Activated CD8-positive, alpha-beta T cell treated with anti-CD3 and anti-CD28 coated beads for 36 hours (primary cell): Measurements from ENCODE around the gene LRRC43. TPM values are rescaled to one million over a fixed set of nuclear protein-coding genes. Genes with fewer than 3 reads are reported as not detected.

Experiments used
- ATAC-seq: fragments of 200-7000 bp; cut with Tn5 transposase; one replicate; pipeline ENCODE4 v1.10.0; 2021; ENCODE audit warnings: mild to moderate bottlenecking, moderate library complexity
- CTCF ChIA-PET: fragments of 350-600 bp; sonication (Branson Sonifier 250); formaldehyde crosslinking; loops from one replicate; lab custom pipeline; 2021; ENCODE audit warnings: antibody characterized with exemption; lab: Charles Lee
- POLR2A ChIA-PET: fragments of 350-600 bp; sonication (Branson Sonifier 250); formaldehyde crosslinking; loops from one replicate; lab custom pipeline; 2021; ENCODE audit warnings: antibody characterized with exemption; lab: Charles Lee
- DNase-seq: peaks from one replicate; pipeline ENCODE4 v3.0.0-alpha.2; 2020
- H3K27ac Mint-ChIP-seq: one replicate; pipeline ENCODE4 v1.8.0; 2021; ENCODE audit warnings: mild to moderate bottlenecking, mixed read lengths
- H3K27me3 Mint-ChIP-seq: one replicate; pipeline ENCODE4 v1.8.0; 2021; ENCODE audit warnings: mixed read lengths
- H3K36me3 Mint-ChIP-seq: one replicate; pipeline ENCODE4 v1.8.0; 2021; ENCODE audit warnings: low read depth, mixed read lengths
- H3K4me1 Mint-ChIP-seq: one replicate; pipeline ENCODE4 v1.8.0; 2021; ENCODE audit warnings: low read depth, mixed read lengths
- H3K4me3 Mint-ChIP-seq: one replicate; pipeline ENCODE4 v1.8.0; 2021; ENCODE audit warnings: mild to moderate bottlenecking, moderate library complexity, mixed read lengths
- H3K9me3 Mint-ChIP-seq: one replicate; pipeline ENCODE4 v1.8.0; 2021; ENCODE audit warnings: mixed read lengths
- CTCF ChIP-seq: fragments of 200-600 bp; IDR thresholded peaks from one replicate; pipeline ENCODE4 v1.8.0; 2022; ENCODE audit warnings: antibody characterized with exemption, mild to moderate bottlenecking
- intact Hi-C: fragments of 100-400 bp; cut with micrococcal nuclease; formaldehyde crosslinking; loops from one replicate; pipeline ENCODE4 v1.10.0; 2022
- total RNA-seq, 2 experiments: library from RNA; stranded (reverse); gene quantifications; one replicate each; pipeline ENCODE4 v1.2.3, GENCODE V29; 2021

LRRC43 gene
- total RNA-seq, 2 experiments from 2014 or later, result not detected

DNA sequence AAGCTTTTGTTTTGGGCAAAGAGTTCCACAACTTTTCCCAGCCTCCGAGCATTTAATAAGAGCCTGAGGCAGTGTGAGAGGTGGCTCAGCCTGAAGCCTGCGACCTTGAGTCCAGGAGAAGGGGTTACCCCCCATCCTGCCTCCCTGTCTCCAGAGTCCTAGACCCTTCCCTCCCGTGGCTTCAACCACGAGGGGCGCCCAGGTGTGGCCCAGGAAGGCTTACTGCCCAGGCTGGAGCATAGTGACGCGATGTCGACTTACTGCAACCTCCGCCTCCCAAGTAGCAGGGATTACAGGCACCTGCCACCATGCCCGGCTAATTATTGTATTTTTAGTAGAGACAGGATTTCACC lies 641 bp downstream of the LRRC43 start:
- H3K4me3 Mint-ChIP-seq, result peak overlapping the region; percentile 68
- DNase-seq, result no peak

DNA sequence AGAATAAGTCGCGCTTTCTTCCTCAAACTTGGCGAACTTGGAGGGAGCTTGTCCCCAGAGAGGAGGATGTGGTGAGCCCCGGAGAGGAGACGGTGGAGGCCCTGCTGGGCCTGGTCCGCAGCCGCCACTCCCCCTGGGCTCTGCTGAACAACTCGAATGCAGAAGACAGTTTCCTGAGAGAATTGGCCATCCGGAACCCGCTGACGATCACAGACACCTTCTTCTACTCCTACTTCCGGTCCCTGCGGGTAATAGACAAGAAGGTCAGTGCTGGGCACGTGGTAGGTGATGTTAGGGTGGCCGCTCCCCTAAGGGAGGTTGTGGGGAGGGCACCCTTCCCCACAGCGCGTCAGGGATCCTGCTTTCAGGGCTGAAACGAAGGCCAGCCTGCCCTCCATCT lies 1.6 kb downstream of the LRRC43 start:
- H3K36me3 Mint-ChIP-seq, result no peaks in the 10 kb centered on the region
- TF ChIP-seq CTCF, result no peak
- no peak overlapping the region for H3K27ac Mint-ChIP-seq
- intact Hi-C loops, result loop anchor here (10.0 kb wide), 1 partner anchor 50 kb away; no protein-coding TSS in a partner anchor
- peak overlapping the region; percentile 20 for H3K4me3 Mint-ChIP-seq
- CTCF ChIA-PET, result no interaction called here
- ATAC-seq (no peak), DNase-seq (peak; percentile 25)
- H3K9me3 Mint-ChIP-seq, result no peaks in the 10 kb centered on the region
- peaks cover 10% of the 10 kb centered on the region for H3K4me1 Mint-ChIP-seq
- POLR2A ChIA-PET, result interaction anchor here (1.4 kb wide), 1 partner anchor 11 kb away, joined by 5 read pairs; the partner anchor contains the start of gene IL31
- peaks cover 9% of the 10 kb centered on the region for H3K27me3 Mint-ChIP-seq

More for the DNA sequence above, 641 bp downstream of the LRRC43 start:
- Mint-ChIP-seq H3K9me3 (no peaks in the 10 kb centered on the region), H3K36me3 (no peaks in the 10 kb centered on the region), H3K27ac (no peak overlapping the region), H3K4me1 (peaks cover 10% of the 10 kb centered on the region), H3K27me3 (peaks cover 9% of the 10 kb centered on the region)
- no peak for ATAC-seq
- POLR2A ChIA-PET, result interaction anchor here (1.4 kb wide), 1 partner anchor 10 kb away, joined by 5 read pairs; the partner anchor contains the start of gene IL31
- no peak for TF ChIP-seq CTCF
- CTCF ChIA-PET, result interaction anchor here (0.9 to 1.3 kb wide), 2 partner anchors 11 to 129 kb away, joined by 4 to 5 read pairs; no protein-coding TSS in a partner anchor
- intact Hi-C loops, result loop anchor here (10.0 kb wide), 1 partner anchor 49 kb away; no protein-coding TSS in a partner anchor

DNA sequence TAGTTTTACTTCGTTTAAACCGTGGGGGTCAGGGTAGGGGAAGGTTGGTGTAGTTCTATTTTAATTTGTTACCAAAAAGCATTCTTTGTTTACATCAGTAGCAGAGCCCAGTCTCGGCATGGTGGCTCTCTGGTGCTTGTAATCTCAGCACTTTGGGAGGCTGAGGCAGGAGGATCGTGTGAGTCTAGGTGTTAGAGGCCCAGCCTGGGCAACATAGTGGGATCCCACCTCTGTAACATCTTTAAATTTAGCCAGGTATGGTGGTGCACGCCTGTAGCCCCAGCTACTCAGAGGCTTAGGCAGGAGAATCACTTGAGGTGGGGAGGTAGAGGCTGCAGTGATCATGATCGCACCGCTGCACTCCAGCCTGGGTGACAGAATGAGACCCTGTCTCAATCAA lies 2.2 kb downstream of the LRRC43 start:
- POLR2A ChIA-PET, result no interaction called here
- intact Hi-C loops, result loop anchor here (10.0 kb wide), 1 partner anchor 50 kb away; no protein-coding TSS in a partner anchor

DNA sequence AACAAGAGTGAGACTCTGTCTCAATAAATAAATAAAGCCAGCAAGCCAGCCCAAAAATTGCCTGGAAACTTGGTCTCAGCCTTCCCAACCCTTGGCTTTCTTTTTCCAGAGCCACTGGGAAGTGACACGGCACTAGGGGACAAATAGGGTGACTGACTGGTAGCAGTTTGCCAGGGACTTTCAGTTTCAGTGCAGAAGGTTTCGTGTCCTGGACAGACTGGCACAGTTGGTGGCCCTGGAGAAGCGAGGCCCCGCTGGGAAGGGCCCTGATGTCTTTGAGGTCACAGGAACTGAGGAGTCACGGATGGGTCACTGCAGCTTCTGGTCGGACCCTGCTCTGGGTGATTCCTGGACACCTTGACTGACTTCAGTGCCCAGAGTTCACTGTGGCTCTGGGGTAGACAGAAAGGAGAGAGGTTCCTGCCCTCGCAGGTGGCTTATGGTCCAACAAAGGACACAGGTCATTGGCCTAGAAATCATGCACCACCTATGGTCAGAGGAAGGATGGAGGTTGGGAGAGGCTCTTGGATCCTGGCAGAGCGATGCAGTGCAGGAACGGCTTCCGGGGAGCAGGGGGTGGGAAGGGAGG lies 2.7 kb downstream of the LRRC43 start:
- Mint-ChIP-seq H3K27me3 (peaks cover 9% of the 10 kb centered on the region), H3K36me3 (no peaks in the 10 kb centered on the region), H3K4me1 (peaks cover 10% of the 10 kb centered on the region), H3K27ac (no peak overlapping the region), H3K9me3 (no peaks in the 10 kb centered on the region), H3K4me3 (no peak overlapping the region)
- ATAC-seq, result no peak
- CTCF ChIA-PET, result interaction anchor here (1.5 kb wide), 1 partner anchor 62 kb away, joined by 4 read pairs; no protein-coding TSS in a partner anchor
- POLR2A ChIA-PET, result no interaction called here
- DNase-seq, result no peak
- intact Hi-C loops, result loop anchor here (10.0 kb wide), 1 partner anchor 51 kb away; no protein-coding TSS in a partner anchor
- no peak for TF ChIP-seq CTCF

More for the DNA sequence above, 2.2 kb downstream of the LRRC43 start:
- Mint-ChIP-seq H3K9me3 (no peaks in the 10 kb centered on the region), H3K36me3 (no peaks in the 10 kb centered on the region), H3K27me3 (peaks cover 9% of the 10 kb centered on the region), H3K4me1 (peaks cover 10% of the 10 kb centered on the region), H3K27ac (no peak overlapping the region), H3K4me3 (no peak overlapping the region)
- no peak for TF ChIP-seq CTCF
- DNase-seq (no peak), ATAC-seq (no peak)
- CTCF ChIA-PET, result no interaction called here

GRCh38 chr12:122187466-122187865 lies 4.5 kb downstream of the LRRC43 start:
- H3K4me1 Mint-ChIP-seq, result peaks cover 10% of the 10 kb centered on the region
- H3K9me3 Mint-ChIP-seq, result no peaks in the 10 kb centered on the region
- intact Hi-C loops, result loop anchor here (10.0 kb wide), 1 partner anchor 53 kb away; no protein-coding TSS in a partner anchor
- ChIA-PET POLR2A (no interaction called here), CTCF (no interaction called here)
- no peaks in the 10 kb centered on the region for H3K36me3 Mint-ChIP-seq
- ATAC-seq (no peak), DNase-seq (no peak)
- H3K27ac Mint-ChIP-seq, result no peak overlapping the region
- no peak overlapping the region for H3K4me3 Mint-ChIP-seq
- TF ChIP-seq CTCF, result no peak
- peaks cover 9% of the 10 kb centered on the region for H3K27me3 Mint-ChIP-seq
